ENCODE data around the gene RAB26. TPM values are rescaled to one million over a fixed set of nuclear protein-coding genes. Genes with fewer than 3 reads are reported as not detected.

Gene RAB26
- polyA plus RNA-seq, 1 experiment, result 0.67 TPM

DNA sequence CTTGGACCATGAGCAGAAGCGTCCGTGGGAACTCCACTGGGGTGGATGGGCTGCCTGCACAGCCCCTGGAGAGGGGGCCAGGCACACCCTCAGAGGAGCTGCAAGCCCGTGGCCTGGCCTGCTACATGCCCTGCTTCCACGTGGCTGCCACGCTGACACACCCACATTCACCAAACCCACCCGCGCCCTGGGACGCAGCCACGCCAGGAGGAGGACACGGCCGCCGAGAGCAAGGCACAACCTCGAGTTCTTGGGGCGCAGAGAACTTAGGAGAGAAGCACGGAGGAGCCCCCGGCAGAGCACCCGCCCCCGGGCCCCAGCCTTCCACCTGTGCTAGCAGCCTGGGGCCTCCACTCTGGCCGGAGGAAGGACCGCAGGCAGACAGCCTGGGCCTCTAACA lies 29.1 kb downstream of the RAB26 start:
- TF ChIP-seq, protein P1, sequence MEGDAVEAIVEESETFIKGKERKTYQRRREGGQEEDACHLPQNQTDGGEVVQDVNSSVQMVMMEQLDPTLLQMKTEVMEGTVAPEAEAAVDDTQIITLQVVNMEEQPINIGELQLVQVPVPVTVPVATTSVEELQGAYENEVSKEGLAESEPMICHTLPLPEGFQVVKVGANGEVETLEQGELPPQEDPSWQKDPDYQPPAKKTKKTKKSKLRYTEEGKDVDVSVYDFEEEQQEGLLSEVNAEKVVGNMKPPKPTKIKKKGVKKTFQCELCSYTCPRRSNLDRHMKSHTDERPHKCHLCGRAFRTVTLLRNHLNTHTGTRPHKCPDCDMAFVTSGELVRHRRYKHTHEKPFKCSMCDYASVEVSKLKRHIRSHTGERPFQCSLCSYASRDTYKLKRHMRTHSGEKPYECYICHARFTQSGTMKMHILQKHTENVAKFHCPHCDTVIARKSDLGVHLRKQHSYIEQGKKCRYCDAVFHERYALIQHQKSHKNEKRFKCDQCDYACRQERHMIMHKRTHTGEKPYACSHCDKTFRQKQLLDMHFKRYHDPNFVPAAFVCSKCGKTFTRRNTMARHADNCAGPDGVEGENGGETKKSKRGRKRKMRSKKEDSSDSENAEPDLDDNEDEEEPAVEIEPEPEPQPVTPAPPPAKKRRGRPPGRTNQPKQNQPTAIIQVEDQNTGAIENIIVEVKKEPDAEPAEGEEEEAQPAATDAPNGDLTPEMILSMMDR (IDR thresholded peaks at IDR 0.05; ENCODE audit: insufficient read depth, low read depth, low read length), result no peak
- ChIA-PET POLR2A (no interaction called here), CTCF (no interaction called here)
- no peaks in the 10 kb centered on the region for H3K27me3 ChIP-seq (ENCODE audit: control insufficient read depth, insufficient read depth, low read length)
- no peak for DNase-seq (ENCODE audit: low read depth)
- H3K4me3 ChIP-seq (ENCODE audit: low read depth, low read length), result no peak overlapping the region
- peaks cover 28% of the 10 kb centered on the region for H3K36me3 ChIP-seq (ENCODE audit: control insufficient read depth, insufficient read depth, low read length)

DNA sequence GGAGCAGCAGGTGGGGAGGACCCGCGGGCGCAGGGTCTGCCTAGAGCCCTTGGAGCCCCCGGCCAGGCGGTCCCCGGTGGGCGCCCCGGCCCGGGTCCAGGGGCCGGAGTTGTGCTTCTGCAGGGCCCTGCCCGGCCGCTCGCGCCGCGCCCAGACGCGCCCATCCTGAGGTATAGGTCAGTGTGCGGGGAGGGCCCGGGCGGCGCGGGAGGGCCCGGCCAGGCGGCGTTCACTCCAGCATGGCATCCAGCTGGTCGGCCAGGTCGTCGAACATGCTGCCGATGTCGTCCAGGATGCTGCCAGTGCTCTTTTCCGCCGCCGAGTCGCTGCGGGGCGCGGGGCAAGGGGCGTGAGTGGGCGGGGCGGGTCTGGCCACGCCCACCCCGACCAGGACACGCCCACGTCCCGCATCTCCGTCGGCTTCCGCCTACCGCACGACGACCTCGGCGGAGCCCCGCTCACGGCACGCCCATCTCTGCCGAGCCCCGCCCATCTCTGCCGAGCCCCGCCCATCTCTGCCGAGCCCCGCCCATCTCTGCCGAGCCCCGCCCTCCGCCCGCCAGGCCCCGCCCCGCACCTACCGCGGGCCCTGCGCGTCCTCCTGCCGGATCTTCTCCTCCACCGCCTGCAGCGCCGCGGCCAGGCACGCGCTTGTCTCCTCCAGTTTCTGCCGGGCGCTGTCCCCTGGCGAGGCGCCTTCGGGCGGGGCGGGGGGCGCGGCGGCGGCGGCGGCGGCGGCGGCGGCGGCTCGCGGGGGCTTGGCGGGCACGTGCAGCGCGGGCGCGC lies 30.1 kb downstream of the RAB26 start:
- Histone ChIP-seq H3K27me3 (ENCODE audit: control insufficient read depth, insufficient read depth, low read length) (no peaks in the 10 kb centered on the region), H3K36me3 (ENCODE audit: control insufficient read depth, insufficient read depth, low read length) (peaks cover 23% of the 10 kb centered on the region), H3K4me3 (ENCODE audit: low read depth, low read length) (no peak overlapping the region)
- CTCF ChIA-PET, result no interaction called here
- POLR2A ChIA-PET, result no interaction called here
- TF ChIP-seq, protein P1 (IDR thresholded peaks at IDR 0.05; ENCODE audit: insufficient read depth, low read depth, low read length), result no peak
- no peak for DNase-seq (ENCODE audit: low read depth)

DNA sequence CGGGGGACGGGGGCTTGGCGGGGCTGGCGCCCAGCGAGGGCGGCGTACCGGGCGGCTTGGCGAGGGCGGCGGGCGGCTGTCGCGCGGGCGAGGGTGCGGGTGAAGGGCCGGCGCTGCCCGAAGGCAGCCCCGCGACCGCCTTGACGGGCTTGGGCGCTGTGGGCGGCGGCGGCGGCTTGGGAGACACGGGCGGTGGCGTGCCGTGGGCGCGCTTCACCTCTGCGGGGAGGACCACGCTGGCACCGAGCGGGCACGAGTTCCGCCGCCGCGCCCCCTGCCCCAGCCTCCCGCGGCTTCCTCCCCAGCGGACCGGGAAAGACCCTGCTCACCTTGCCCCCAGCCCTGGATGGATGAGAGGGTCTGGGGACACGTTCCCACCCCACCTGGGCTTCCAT lies 30.7 kb downstream of the RAB26 start:
- H3K4me3 ChIP-seq (ENCODE audit: low read depth, low read length), result no peak overlapping the region
- CTCF ChIA-PET, result no interaction called here
- DNase-seq (ENCODE audit: low read depth), result no peak
- TF ChIP-seq, protein P1 (IDR thresholded peaks at IDR 0.05; ENCODE audit: insufficient read depth, low read depth, low read length), result no peak
- H3K27me3 ChIP-seq (ENCODE audit: control insufficient read depth, insufficient read depth, low read length), result no peaks in the 10 kb centered on the region
- POLR2A ChIA-PET, result no interaction called here
- peaks cover 19% of the 10 kb centered on the region for H3K36me3 ChIP-seq (ENCODE audit: control insufficient read depth, insufficient read depth, low read length)

DNA sequence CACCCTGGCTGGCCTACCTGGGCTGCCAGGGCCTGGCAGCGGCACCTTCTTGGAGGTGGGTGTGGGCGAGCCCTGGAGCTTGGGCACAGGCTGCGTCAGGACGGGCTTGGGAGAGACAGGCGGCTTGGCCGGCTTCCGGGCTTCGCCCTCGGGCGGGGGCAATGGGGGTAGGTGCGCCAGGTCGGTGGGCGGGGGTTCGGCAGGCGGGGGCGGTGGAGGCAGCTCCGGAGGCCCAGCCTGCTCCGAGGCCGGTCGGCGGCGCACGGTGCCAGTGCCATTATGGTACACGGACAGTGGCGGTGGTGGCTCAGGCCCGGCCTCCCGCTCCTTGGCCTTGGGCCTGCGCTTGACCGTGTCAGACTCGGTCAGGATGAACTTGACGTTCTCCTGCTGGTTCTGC lies 31.2 kb downstream of the RAB26 start:
- DNase-seq (ENCODE audit: low read depth), result no peak
- TF ChIP-seq, protein P1 (IDR thresholded peaks at IDR 0.05; ENCODE audit: insufficient read depth, low read depth, low read length), result no peak
- peaks cover 16% of the 10 kb centered on the region for H3K36me3 ChIP-seq (ENCODE audit: control insufficient read depth, insufficient read depth, low read length)
- POLR2A ChIA-PET, result no interaction called here
- no peaks in the 10 kb centered on the region for H3K27me3 ChIP-seq (ENCODE audit: control insufficient read depth, insufficient read depth, low read length)
- CTCF ChIA-PET, result no interaction called here
- no peak overlapping the region for H3K4me3 ChIP-seq (ENCODE audit: low read depth, low read length)

DNA sequence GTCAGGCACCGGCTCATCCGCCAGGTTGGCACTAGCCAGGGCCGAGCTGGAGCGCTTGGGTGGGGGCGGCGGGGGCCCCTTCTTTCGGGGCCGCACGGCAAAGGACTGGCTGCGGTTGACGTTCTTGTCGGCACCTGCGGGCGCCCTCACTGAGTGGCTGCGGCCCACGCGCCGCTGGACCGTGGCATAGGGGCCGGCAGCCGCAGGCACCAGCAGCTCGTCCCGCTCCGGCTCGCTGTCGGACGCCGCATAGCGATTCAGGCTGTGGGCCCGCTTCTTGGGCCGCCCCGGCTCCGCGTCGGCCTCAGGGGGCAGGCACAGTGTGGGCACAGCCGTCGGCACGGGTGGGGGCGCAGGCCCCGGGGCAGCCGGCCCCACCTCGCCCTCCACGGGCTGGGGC lies 32.0 kb downstream of the RAB26 start:
- H3K36me3 ChIP-seq (ENCODE audit: control insufficient read depth, insufficient read depth, low read length), result peaks cover 11% of the 10 kb centered on the region
- H3K4me3 ChIP-seq (ENCODE audit: low read depth, low read length), result no peak overlapping the region
- DNase-seq (ENCODE audit: low read depth), result no peak
- CTCF ChIA-PET, result no interaction called here
- TF ChIP-seq, protein P1 (IDR thresholded peaks at IDR 0.05; ENCODE audit: insufficient read depth, low read depth, low read length), result no peak
- H3K27me3 ChIP-seq (ENCODE audit: control insufficient read depth, insufficient read depth, low read length), result no peaks in the 10 kb centered on the region
- POLR2A ChIA-PET, result no interaction called here
